Activated CD8-positive, alpha-beta memory T cell treated with anti-CD3 and anti-CD28 coated beads, Interleukin-2, amount 50 U/mL, for 24 hours (primary cell): ENCODE data around the gene ENTREP3.
"Not testable (repeated sequence)": the region's sequence is repeated elsewhere in the genome, so short reads cannot be mapped to it uniquely, and the experiment has no call there.

ENCODE experiments used
- DNase-seq: peaks from one replicate; pipeline ENCODE4 v3.0.0-alpha.2; 2020; ENCODE audit errors: extremely low read depth

Gene ENTREP3

DNA sequence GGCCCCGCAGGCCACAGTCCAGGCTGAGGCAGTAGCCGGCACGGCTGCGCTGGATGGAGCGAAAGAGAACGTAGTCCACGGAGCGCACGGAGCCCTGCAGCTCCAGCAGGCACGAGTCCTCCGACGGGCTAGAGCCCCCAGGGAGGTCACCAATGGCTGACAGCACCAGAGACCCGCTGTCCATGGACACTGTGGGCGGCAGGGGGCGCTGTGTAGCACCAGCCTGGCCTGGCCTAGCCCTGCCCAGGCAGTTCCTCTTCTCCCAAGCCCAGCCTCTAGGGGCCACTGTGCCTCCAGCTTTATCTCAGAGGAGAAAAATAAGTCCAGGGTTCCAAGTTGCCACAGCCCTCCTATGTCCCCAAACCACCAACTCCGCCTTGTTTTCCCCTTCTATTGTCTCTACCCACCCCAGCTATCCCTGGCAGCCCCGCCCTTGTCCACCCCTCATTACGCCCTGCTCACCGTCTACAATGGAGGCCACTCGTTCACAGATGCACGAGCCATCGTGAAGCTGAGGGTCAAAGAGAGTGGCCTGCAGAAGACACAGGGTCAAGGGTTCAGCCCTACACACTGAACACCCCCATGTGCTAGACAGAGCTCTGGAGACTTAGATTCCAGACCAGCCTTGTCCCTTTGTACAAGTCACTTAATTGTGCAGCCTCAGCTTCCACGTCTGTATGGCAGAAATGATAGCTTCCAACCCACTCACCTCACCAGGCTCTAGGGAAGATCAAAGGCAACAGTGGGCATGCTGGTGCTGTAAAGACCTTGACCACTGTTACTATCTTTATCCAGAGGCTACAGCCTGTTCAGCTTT is 4.4 kb downstream of the ENTREP3 start:
- peak; percentile 82 for DNase-seq

DNA sequence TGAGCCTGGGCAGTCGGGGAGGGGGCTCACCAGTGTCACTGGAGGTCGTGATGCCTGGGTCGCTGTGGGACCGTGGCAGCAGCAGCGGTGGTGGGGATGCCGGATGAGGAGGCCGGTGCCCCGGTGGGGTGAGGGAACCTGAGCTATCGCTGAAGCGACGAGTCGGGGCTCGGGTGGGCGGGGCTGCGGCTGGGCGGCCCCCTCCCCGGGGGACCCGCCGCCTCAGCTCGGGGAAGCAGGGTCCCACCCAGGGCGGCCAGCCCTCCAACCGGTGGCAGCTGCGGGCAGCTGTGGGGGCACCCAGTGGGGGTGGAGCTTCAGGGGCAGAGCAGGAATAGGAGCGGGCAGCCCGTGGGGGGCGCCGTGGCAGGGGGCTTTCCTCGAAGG is 5.0 kb downstream of the ENTREP3 start:
- DNase-seq: no peak

DNA sequence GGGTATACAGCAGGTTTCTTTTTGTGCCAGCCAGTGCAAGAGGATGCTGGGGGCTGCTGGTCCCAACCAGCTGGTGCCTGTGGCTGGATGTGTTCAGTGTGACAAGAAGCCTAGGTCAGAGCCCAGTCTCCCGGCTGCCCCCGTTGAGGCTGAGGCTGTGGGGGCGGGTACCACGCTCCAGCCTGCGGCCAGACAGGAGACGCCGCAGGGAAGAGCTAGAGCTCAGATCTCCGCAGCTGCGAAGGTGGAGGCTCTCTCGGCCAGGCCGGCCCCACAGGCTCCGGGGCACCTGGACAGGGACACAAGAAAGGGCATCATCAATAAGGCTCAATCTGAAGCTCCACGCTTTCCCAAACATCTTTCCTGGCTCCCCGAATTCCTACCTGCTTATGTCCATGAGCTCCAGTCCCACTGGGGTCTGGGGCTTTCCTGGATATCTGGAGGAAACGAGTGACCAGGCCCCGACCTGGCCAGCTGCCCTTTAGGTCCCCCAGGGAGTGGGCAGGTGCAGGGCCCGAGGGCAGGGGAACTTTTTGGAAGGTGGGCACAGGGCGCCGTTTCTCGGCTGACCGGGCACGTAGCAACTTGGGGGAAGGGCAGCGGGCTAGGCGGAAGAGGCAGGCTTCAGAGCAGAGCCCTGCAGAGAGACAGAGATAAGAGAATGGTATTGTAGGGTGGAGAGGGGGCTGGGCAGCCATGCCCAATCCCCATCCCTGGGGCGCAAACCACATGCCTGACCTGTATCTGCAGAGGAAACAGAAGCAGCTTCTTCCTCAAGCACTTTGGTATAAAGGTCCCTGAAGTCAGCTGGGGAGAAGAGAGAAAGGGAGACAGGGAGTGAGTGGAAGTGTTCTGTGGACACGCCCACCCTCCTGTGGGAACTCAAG is 7.4 kb downstream of the ENTREP3 start:
- no peak for DNase-seq

DNA sequence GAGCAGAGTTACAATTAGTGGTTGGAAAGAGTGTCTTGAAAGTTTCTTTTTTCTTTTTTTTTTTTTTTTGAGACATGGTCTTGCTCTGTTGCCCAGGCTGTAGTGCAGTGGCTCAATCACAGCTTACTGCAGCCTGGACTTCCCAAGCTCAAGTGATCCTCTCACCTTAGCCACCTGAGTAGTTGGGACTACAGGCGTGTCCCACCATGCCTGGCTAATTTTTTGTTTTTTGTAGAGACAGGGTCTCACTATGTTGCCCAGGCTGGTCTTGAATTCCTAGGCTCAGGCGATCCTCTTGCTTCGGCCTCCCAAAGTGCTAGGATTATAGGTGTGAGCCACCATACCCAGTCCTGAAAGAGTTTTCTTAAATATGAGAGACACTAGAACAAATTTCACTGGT is 8.5 kb downstream of the ENTREP3 start:
- DNase-seq: not testable (repeated sequence)

DNA sequence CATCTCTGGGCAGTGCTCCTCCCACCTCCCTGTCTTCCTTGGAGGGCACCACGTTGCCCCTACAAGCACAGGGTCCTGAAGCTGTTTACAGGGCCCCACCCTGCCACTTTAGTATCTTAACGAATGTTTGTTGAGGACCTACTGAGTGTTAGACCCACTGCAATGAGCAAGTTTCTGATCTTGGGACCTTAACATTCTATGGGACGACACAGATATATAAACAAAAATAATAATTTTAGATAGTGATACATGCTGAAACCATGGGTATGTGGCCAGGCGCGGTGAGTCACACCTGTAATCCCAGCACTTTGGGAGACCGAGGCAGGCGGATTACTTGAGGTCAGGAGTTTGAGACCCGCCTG is 10.1 kb downstream of the ENTREP3 start:
- no peak for DNase-seq

GRCh38 chr1:155244368-155245162 is 10.7 kb downstream of the ENTREP3 start:
- peak; percentile 91 for DNase-seq

- DNase-seq: no peak
These were observed 12.4 kb downstream of the ENTREP3 start for GRCh38 chr1:155242805-155243358.

DNA sequence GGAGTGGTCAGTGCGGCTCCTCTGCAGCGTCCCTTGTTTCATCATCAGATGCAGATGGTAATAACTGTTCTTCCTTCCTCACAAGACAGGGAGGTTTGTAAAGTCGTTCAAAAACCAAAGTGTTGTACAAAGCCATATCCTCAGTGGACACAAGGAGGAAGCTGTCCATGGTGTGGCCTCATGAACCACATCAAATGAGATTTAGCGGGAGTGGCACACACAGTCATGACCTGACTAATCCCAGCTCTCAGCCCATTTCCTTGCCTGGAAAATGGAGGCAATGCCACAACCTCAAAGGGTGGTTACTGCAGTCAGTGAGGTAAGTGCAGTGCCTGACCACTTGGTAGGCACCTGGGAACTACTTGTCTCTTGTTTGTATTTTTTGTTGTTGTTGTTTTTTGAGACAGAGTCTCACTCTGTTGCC is 13.4 kb downstream of the ENTREP3 start:
- DNase-seq: no peak

DNA sequence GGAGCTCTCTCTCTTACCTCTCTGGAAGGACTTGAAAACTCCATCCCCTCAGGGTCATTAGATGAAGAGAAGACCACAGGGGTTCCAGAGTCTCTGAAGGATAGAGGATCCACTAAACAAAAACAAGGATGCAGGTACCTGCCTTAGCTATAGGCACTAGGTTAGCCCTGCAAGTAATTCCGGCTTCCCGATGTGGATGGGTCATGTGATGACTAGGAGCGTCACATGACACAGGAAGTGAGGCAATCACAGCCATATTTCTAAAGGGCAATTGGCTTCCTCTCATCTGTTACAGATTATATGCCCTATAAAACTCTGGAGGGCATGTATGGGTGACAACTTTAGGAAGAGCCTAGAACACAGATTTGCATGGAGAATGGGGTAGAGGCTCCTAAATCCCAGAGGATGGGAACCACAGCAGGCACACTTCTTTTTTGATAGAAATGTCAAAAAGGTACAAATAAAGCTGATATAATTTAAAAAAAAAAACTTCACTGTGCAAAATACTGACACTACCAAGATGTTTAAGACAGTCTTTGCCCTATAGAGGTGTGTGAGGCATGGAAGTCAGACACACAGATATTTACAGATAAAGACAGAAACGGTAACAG is 14.1 kb downstream of the ENTREP3 start:
- DNase-seq: peak; percentile 49

DNA sequence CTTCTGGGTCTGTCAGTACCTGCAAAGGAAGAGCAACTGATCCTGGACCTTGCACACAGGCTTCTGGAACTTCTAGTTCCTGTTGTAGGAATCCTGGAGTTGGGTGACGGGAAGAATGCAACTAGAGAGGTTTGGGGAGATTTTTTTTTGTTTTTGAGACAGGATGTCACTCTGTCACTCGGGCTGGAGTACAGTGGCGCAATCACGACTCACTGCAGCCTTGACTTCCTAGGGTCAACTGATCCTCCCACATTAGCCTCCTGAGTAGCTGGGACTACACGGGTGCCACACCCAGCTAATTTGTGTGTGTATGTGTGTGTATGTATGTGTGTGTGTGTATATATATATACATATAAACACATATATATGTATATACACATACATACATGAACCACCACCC is 18.8 kb downstream of the ENTREP3 start:
- no peak for DNase-seq

GRCh38 chr1:155235375-155235774 is 19.9 kb downstream of the ENTREP3 start:
- not testable (repeated sequence) for DNase-seq

GRCh38 chr1:155233502-155233901 is 21.8 kb downstream of the ENTREP3 start:
- DNase-seq: not testable (repeated sequence)

GRCh38 chr1:155232001-155232978 is 23.0 kb downstream of the ENTREP3 start:
- DNase-seq: not testable (repeated sequence)

DNA sequence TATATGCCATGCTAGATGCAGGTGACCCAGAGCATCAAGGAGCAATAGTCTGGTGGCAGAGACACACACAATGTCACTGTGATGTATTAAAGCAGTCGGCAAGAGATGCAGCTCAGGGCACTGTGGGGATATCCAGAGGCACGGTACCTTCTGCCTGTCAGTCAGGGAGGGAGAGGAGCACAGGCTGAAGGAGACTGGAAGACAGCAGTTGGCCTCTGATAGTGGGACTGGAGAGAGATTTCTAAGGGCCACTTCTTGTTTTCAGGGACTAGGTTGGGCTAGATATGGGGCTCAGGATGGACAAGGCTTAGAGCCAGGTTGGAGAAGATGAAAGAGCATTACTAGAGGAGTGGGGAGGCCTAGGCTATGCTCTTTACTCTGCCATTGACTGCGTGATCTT is 24.0 kb downstream of the ENTREP3 start:
- not testable (repeated sequence) for DNase-seq

- DNase-seq: no peak
These were observed 27.2 kb downstream of the ENTREP3 start for GRCh38 chr1:155228096-155228427.

- DNase-seq: peak; percentile 97
These were observed 27.8 kb downstream of the ENTREP3 start for GRCh38 chr1:155227261-155228095.

- DNase-seq: no peak
These were observed 28.4 kb downstream of the ENTREP3 start for GRCh38 chr1:155226910-155227260.

- peak; percentile 53 for DNase-seq
These were observed 28.9 kb downstream of the ENTREP3 start for GRCh38 chr1:155226188-155226909.

- DNase-seq: not testable (repeated sequence)
These were observed 29.9 kb downstream of the ENTREP3 start for GRCh38 chr1:155225404-155225759.
